Keratinocyte (primary cell): ENCODE measurements around the gene CACNA1S. TPM values are rescaled to one million over a fixed set of nuclear protein-coding genes. Genes with fewer than 3 reads are reported as not detected.
A peak's percentile ranks its signal among the peaks of the same experiment; 100 is the strongest.

Experiments used
- DNase-seq: peaks from one replicate; pipeline ENCODE4 v3.0.0-alpha.2; 2011; ENCODE audit warnings: low read depth, missing footprints, low spot score
- FAIRE-seq: peaks from 2 replicates; lab custom pipeline; 2011; peaks lifted over from hg19 to GRCh38; lab: Jason Lieb, UNC
- H2AFZ ChIP-seq: 2 replicates; pipeline ENCODE4 v1.6.0; 2012; ENCODE audit warnings: low read length, control low read depth, inconsistent platforms; ENCODE audit not compliant: control insufficient read depth
- H3K27ac ChIP-seq: 2 replicates; pipeline ENCODE4 v1.5.1; 2011; ENCODE audit warnings: low read length; ENCODE audit not compliant: control insufficient read depth, insufficient read depth
- H3K27me3 ChIP-seq: 3 replicates; pipeline ENCODE4 v1.6.0; 2011; ENCODE audit warnings: low read length; ENCODE audit not compliant: control insufficient read depth, insufficient read depth; ENCODE audit errors: extremely low read depth
- H3K36me3 ChIP-seq, 2 experiments: 2 replicates in 1 of 2; 3 replicates in 1 of 2; pipeline ENCODE4 v1.5.1; 2011; ENCODE audit warnings: low read length in 2 of 2, mild to moderate bottlenecking in 1 of 2; ENCODE audit not compliant: control insufficient read depth in 2 of 2, insufficient read depth in 2 of 2; ENCODE audit errors: extremely low read depth in 1 of 2
- H3K4me1 ChIP-seq: 3 replicates; pipeline ENCODE4 v1.5.1; 2011; ENCODE audit warnings: low read length; ENCODE audit not compliant: control insufficient read depth, insufficient read depth; ENCODE audit errors: extremely low read depth
- H3K4me2 ChIP-seq: 3 replicates; pipeline ENCODE4 v1.6.0; 2011; ENCODE audit warnings: low read depth, low read length; ENCODE audit not compliant: control insufficient read depth, insufficient read depth; ENCODE audit errors: extremely low read depth
- H3K4me3 ChIP-seq, 3 experiments: fragments of 200-600 bp in 1 of 3; sonication (generic) in 1 of 3; 2 replicates in 2 of 3; 3 replicates in 1 of 3; pipeline ENCODE4 v1.5.1; 2011 to 2016; ENCODE audit warnings: low read length in 3 of 3, mild to moderate bottlenecking in 3 of 3, control low read depth in 2 of 3, inconsistent platforms in 1 of 3, low read depth in 1 of 3, mixed read lengths in 1 of 3, mixed run types in 1 of 3, moderate library complexity in 1 of 3; ENCODE audit not compliant: control insufficient read depth in 2 of 3, insufficient read depth in 2 of 3; ENCODE audit errors: extremely low read depth in 1 of 3
- H3K79me2 ChIP-seq: 2 replicates; pipeline ENCODE4 v1.6.0; 2012; ENCODE audit warnings: low read length; ENCODE audit not compliant: control insufficient read depth, insufficient read depth
- H3K9ac ChIP-seq: 3 replicates; pipeline ENCODE4 v1.6.0; 2011; ENCODE audit warnings: low read length; ENCODE audit not compliant: control insufficient read depth, insufficient read depth; ENCODE audit errors: extremely low read depth
- H3K9me1 ChIP-seq: 3 replicates; pipeline ENCODE4 v1.6.0; 2011; ENCODE audit warnings: low read length; ENCODE audit not compliant: control insufficient read depth, insufficient read depth; ENCODE audit errors: extremely low read depth
- H3K9me3 ChIP-seq: 2 replicates; pipeline ENCODE4 v1.5.1; 2012; ENCODE audit warnings: low read depth, low read length; ENCODE audit not compliant: control insufficient read depth
- H4K20me1 ChIP-seq: 3 replicates; pipeline ENCODE4 v1.6.0; 2011; ENCODE audit warnings: low read length; ENCODE audit not compliant: control insufficient read depth, insufficient read depth; ENCODE audit errors: extremely low read depth
- CTCF ChIP-seq, 3 experiments: IDR thresholded peaks in 1 of 3; conservative IDR thresholded peaks in 1 of 3; optimal IDR thresholded peaks in 1 of 3; 2 replicates in 2 of 3; 3 replicates in 1 of 3; pipeline versions ENCODE3 to v1.5.1; 2011; ENCODE audit warnings: low read length in 3 of 3, mild to moderate bottlenecking in 3 of 3, moderate library complexity in 2 of 3, control low read depth in 1 of 3, inconsistent platforms in 1 of 3; ENCODE audit not compliant: insufficient read depth in 2 of 3; ENCODE audit errors: extremely low read depth in 1 of 3
- EZH2 ChIP-seq: IDR thresholded peaks from one replicate; pipeline ENCODE4 v1.6.1; 2012; ENCODE audit warnings: inconsistent platforms, mild to moderate bottlenecking, low read length, moderate library complexity
- dilution Hi-C: fragments of 300-500 bp; cut with MboI; formaldehyde crosslinking; loops from one replicate; pipeline ENCODE4 v1.7.0; 2020; ENCODE audit warnings: low sequenced_read_pairs; ENCODE audit not compliant: extremely low pct_ligation_motif_present
- polyA plus RNA-seq, 5 experiments: library from polyadenylated mRNA; depleted of rRNA in 3 of 5; stranded (reverse) in 3 of 5; stranded (forward) in 1 of 5; unstranded in 1 of 5; fragments of >200 nt; gene quantifications; 1 replicate in 1 of 5; 2 replicates in 3 of 5; 3 replicates in 1 of 5; pipeline versions ENCODE4 v1.2.1 to v1.2.3, GENCODE V29; 2011 to 2012; ENCODE audit warnings: missing spikeins in 2 of 5, low read depth in 1 of 5, low replicate concordance in 1 of 5

Gene CACNA1S
- polyA plus RNA-seq, 1 donor (not counting 4 experiments of a cell fraction or from before 2014, with no cell fraction given): not detected

DNA sequence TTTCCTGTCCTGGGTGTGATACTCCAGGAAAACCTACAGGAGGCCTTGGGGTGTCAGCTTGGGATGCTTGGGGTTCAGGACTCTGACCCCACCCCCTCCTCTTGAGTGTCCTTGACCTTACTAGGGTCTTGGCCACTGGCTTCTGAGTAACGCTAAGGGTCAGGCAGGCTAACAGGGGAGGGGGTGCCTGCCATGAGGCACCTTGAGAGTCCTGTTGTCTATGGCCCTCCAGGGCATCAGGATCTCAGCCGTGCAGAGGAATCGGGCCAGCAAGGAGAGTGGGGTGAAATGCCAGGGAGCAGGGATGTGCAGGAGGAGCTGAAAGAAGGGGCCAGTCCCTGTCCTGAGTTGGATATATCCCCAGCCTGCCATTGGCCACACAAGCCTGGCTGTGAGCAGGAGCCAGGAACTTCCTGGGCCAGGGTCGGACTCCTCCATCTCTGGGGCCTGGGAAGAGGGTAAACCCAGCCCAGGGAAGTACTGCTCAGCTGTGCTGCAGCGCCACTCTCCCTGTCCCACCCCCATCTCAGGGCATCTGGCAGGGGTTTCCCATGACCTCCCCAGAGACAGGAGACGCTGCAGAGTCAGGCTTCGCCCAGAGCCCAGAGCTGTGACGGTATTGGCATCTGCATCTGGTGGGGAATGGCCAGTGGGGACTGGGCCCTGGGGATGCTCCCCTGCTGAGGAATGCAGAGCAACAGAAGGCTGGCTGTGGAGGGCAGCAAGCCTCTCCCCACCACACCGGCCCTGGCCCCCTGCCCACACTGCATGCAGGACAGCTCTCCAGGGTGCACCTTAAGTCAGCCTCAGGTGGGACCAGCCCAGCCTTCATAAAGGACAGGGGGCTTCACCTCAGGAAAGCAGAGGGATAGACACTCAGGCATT lies 95.0 kb downstream of the CACNA1S start:
- H3K27me3 ChIP-seq: peaks cover 6% of the 10 kb centered on the region
- H3K4me2 ChIP-seq: no peak overlapping the region
- no peak overlapping the region for H2AFZ ChIP-seq
- H3K4me3 ChIP-seq: no peak overlapping the region
- H4K20me1 ChIP-seq: no peaks in the 10 kb centered on the region
- no peaks in the 10 kb centered on the region for H3K79me2 ChIP-seq
- TF ChIP-seq EZH2 (no peak), CTCF (optimal IDR thresholded peaks at IDR 0.05 in 1 of 3, IDR thresholded peaks at IDR 0.05 in 1 of 3, conservative IDR thresholded peaks at IDR 0.05 in 1 of 3; ENCODE audit: extremely low read depth in 1 of 3, insufficient read depth in 2 of 3, low read length in 3 of 3) (peak in 1 of 3 experiments; percentile 16)
- no peaks in the 10 kb centered on the region for H3K9me1 ChIP-seq
- dilution Hi-C loops: no loop called here
- H3K9ac ChIP-seq: no peak overlapping the region
- DNase-seq (no peak), FAIRE-seq (no peak)
- H3K27ac ChIP-seq: no peak overlapping the region
- H3K36me3 ChIP-seq: no peaks in the 10 kb centered on the region
- H3K9me3 ChIP-seq: no peaks in the 10 kb centered on the region
- H3K4me1 ChIP-seq: peaks cover 40% of the 10 kb centered on the region

DNA sequence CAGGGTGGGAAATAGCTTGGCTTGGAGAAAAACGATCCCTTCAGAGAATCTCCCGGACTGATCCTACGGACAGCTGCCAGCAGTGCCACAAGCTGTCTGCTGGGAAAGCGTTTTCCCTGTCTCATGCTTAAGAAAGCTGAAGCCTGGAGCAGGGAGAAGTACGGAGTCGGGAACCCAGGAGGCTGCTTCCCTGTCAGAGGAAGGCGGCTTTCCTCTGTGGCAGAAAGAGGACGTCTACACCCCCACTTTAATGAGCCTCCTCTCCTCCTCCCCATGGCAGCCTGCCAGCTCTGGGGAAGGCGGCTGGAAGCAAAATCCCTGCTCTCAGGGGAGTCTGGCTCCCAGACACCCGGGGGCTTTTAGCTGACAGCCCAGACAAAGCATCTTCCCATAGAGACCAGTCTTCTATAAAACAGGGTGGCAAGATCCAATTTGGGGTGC lies 96.0 kb downstream of the CACNA1S start:
- peaks cover 40% of the 10 kb centered on the region for H3K4me1 ChIP-seq
- no peak for DNase-seq

More for the DNA sequence above, 96.0 kb downstream of the CACNA1S start:
- no peaks in the 10 kb centered on the region for H3K9me3 ChIP-seq
- no peak overlapping the region for H3K9ac ChIP-seq
- no peak overlapping the region for H3K4me3 ChIP-seq
- TF ChIP-seq EZH2 (no peak), CTCF (optimal IDR thresholded peaks at IDR 0.05 in 1 of 3, IDR thresholded peaks at IDR 0.05 in 1 of 3, conservative IDR thresholded peaks at IDR 0.05 in 1 of 3; ENCODE audit: extremely low read depth in 1 of 3, insufficient read depth in 2 of 3, low read length in 3 of 3) (no peak)
- no peaks in the 10 kb centered on the region for H3K36me3 ChIP-seq
- peaks cover 5% of the 10 kb centered on the region for H3K27me3 ChIP-seq
- no peak for FAIRE-seq
- H3K27ac ChIP-seq: no peak overlapping the region
- H3K79me2 ChIP-seq: no peaks in the 10 kb centered on the region
- no peaks in the 10 kb centered on the region for H4K20me1 ChIP-seq
- dilution Hi-C loops: no loop called here
- H2AFZ ChIP-seq: no peak overlapping the region
- H3K4me2 ChIP-seq: peak overlapping the region; percentile 29
- H3K9me1 ChIP-seq: no peaks in the 10 kb centered on the region
